HepG2 (cell line): ENCODE data around the gene TAB3. TPM values are rescaled to one million over a fixed set of nuclear protein-coding genes. Genes with fewer than 3 reads are reported as not detected.
A peak's percentile ranks its signal among the peaks of the same experiment; 100 is the strongest.

Source experiments
- ATAC-seq: fragments of 200-7000 bp; cut with Tn5 transposase; 3 replicates; pipeline ENCODE4 v1.9.1; 2020; ENCODE audit warnings: mild to moderate bottlenecking, moderate library complexity
- BruUV-seq: library from RNA; stranded (reverse); fragments of 400-500 nt; replicated peaks from 2 replicates; lab custom pipeline; 2021; lab: Mats Ljungman, UMichigan
- CTCF ChIA-PET: fragments of 300-600 bp; formaldehyde crosslinking; extraction: SDS; loops from one replicate; lab custom pipeline; 2021; ENCODE audit warnings: low total read pairs, inconsistent platforms, low intra/inter-chr PET ratio; lab: Yijun Ruan, JAX
- POLR2A ChIA-PET: fragments of 350-600 bp; sonication (Branson Sonifier 250); formaldehyde crosslinking; loops from one replicate; lab custom pipeline; 2020; ENCODE audit warnings: antibody characterized with exemption, inconsistent platforms; lab: Yijun Ruan, JAX
- DNase-seq: peaks from one replicate; pipeline ENCODE4 v3.0.0-alpha.2; 2015; ENCODE audit warnings: low spot score
- FAIRE-seq: peaks from 3 replicates; lab custom pipeline; 2011; peaks lifted over from hg19 to GRCh38; lab: Jason Lieb, UNC
- H2AFZ ChIP-seq: one replicate; pipeline ENCODE4 v1.6.1; 2011; ENCODE audit warnings: low read length, inconsistent platforms
- H3K27ac ChIP-seq: fragments of 300-600 bp; 3 replicates; pipeline ENCODE4 v1.8.0; 2011; ENCODE audit warnings: mixed run types, mild to moderate bottlenecking, mixed read lengths, low read length, inconsistent platforms; ENCODE audit not compliant: insufficient read depth; ENCODE audit errors: extremely low read length
- H3K27me3 ChIP-seq, 2 experiments: fragments of 200-600 bp in 1 of 2; 2 replicates in 1 of 2; 3 replicates in 1 of 2; pipeline versions ENCODE4 v1.6.0 to v1.8.0; 2011; ENCODE audit warnings: low read length in 2 of 2, mild to moderate bottlenecking in 2 of 2, moderate library complexity in 2 of 2, inconsistent platforms in 1 of 2; ENCODE audit not compliant: insufficient read depth in 2 of 2, control insufficient read depth in 1 of 2
- H3K36me3 ChIP-seq, 2 experiments: fragments of 200-600 bp in 1 of 2; replicated peaks in 1 of 2; 2 replicates in 1 of 2; 3 replicates in 1 of 2; pipeline versions ENCODE4 v1.5.1 to v1.8.0; 2011; ENCODE audit warnings: low read length in 2 of 2, inconsistent platforms in 1 of 2; ENCODE audit not compliant: insufficient read depth in 2 of 2, control insufficient read depth in 1 of 2
- H3K4me1 ChIP-seq: 2 replicates; pipeline ENCODE4 v1.5.1; 2012; ENCODE audit warnings: low read length, inconsistent platforms; ENCODE audit not compliant: insufficient read depth
- H3K4me2 ChIP-seq: 2 replicates; pipeline ENCODE4 v1.6.0; 2011; ENCODE audit warnings: low read depth, low read length, inconsistent platforms
- H3K4me3 ChIP-seq, 3 experiments: fragments of 200-600 bp in 1 of 3; sonication (generic), shearing (Covaris generic) in 1 of 3; replicated peaks in 1 of 3; 2 replicates each; pipeline ENCODE4 v1.5.1; 2011 to 2016; ENCODE audit warnings: low read length in 3 of 3, inconsistent platforms in 2 of 3, low read depth in 2 of 3, mild to moderate bottlenecking in 2 of 3, control low read depth in 1 of 3, mixed read lengths in 1 of 3; ENCODE audit not compliant: insufficient read depth in 1 of 3
- H3K79me2 ChIP-seq: one replicate; pipeline ENCODE4 v1.6.1; 2011; ENCODE audit warnings: low read length, inconsistent platforms; ENCODE audit not compliant: insufficient read depth
- H3K9ac ChIP-seq: 2 replicates; pipeline ENCODE4 v1.6.0; 2011; ENCODE audit warnings: mild to moderate bottlenecking, low read depth, low read length, inconsistent platforms; ENCODE audit not compliant: insufficient read depth
- H3K9me3 ChIP-seq: 2 replicates; pipeline ENCODE4 v1.5.1; 2012; ENCODE audit warnings: mild to moderate bottlenecking, low read length
- H4K20me1 ChIP-seq: 2 replicates; pipeline ENCODE4 v1.6.0; 2011; ENCODE audit warnings: inconsistent platforms, mild to moderate bottlenecking, low read length, moderate library complexity; ENCODE audit not compliant: insufficient read depth
- ATF7 ChIP-seq, 2 experiments: fragments of 450-650 bp in 1 of 2; sonication (generic) in 1 of 2; formaldehyde crosslinking in 1 of 2; IDR thresholded peaks; 2 replicates each; pipeline versions ENCODE4 v1.4.0 to v1.6.1; 2016 to 2020; ENCODE audit warnings: antibody characterized with exemption in 1 of 2, mild to moderate bottlenecking in 1 of 2, missing genetic modification reagents in 1 of 2
- CCAR2 ChIP-seq: fragments of 200-400 bp; formaldehyde crosslinking; optimal IDR thresholded peaks from 2 replicates; pipeline ENCODE3; 2018; ENCODE audit warnings: low read depth, mild to moderate bottlenecking, low read length, moderate library complexity
- HOXD1 ChIP-seq: sonication (generic); formaldehyde crosslinking; IDR thresholded peaks from 2 replicates; pipeline ENCODE4 v1.5.0; 2020; ENCODE audit warnings: missing genetic modification reagents
- IRX3 ChIP-seq: sonication (generic); formaldehyde crosslinking; IDR thresholded peaks from 2 replicates; pipeline ENCODE4 v1.8.1; 2023; ENCODE audit warnings: mild to moderate bottlenecking, low read depth, missing genetic modification reagents, borderline replicate concordance
- KLF16 ChIP-seq, 2 experiments: sonication (generic) in 1 of 2; formaldehyde crosslinking in 1 of 2; IDR thresholded peaks; 2 replicates each; pipeline versions ENCODE4 v1.6.1 to v1.8.0; 2016 to 2023; ENCODE audit warnings: missing genetic modification reagents in 2 of 2, missing compliant biosample characterization in 1 of 2
- MAFF ChIP-seq: IDR thresholded peaks from 2 replicates; pipeline ENCODE4 v1.6.1; 2011; ENCODE audit warnings: low read depth, low read length, improper control_type of control experiment
- MAFK ChIP-seq, 2 experiments: IDR thresholded peaks in 1 of 2; conservative IDR thresholded peaks in 1 of 2; 2 replicates each; pipeline ENCODE4 v1.6.1; 2011; ENCODE audit warnings: improper control_type of control experiment in 2 of 2, low read length in 2 of 2
- MTF2 ChIP-seq: sonication (generic); formaldehyde crosslinking; IDR thresholded peaks from 2 replicates; pipeline ENCODE4 v1.5.0; 2020; ENCODE audit warnings: missing genetic modification reagents, borderline replicate concordance
- NBN ChIP-seq: fragments of 450-650 bp; conservative IDR thresholded peaks from 2 replicates; pipeline ENCODE4 v1.6.1; 2017
- NKX3-1 ChIP-seq: sonication (generic); formaldehyde crosslinking; IDR thresholded peaks from 2 replicates; pipeline ENCODE4 v1.5.0; 2020; ENCODE audit warnings: missing genetic modification reagents
- NR2F1 ChIP-seq, 2 experiments: fragments of 450-650 bp in 1 of 2; formaldehyde crosslinking in 1 of 2; IDR thresholded peaks; 2 replicates each; pipeline versions ENCODE4 v1.5.0 to v1.6.1; 2016 to 2020; ENCODE audit warnings: mild to moderate bottlenecking in 1 of 2, missing compliant biosample characterization in 1 of 2, missing genetic modification reagents in 1 of 2, moderate library complexity in 1 of 2
- ZBTB38 ChIP-seq: sonication (generic); formaldehyde crosslinking; IDR thresholded peaks from 2 replicates; pipeline ENCODE4 v1.5.1; 2020; ENCODE audit warnings: mild to moderate bottlenecking, missing genetic modification reagents
- ZFY ChIP-seq: sonication (generic); formaldehyde crosslinking; IDR thresholded peaks from 2 replicates; pipeline ENCODE4 v1.4.0; 2020; ENCODE audit warnings: missing genetic modification reagents
- ZNF101 ChIP-seq: sonication (generic); formaldehyde crosslinking; IDR thresholded peaks from 2 replicates; pipeline ENCODE4 v1.4.0; 2020; ENCODE audit warnings: mild to moderate bottlenecking, low read depth, missing genetic modification reagents, borderline replicate concordance
- ZNF468 ChIP-seq: sonication (generic); formaldehyde crosslinking; IDR thresholded peaks from 2 replicates; pipeline ENCODE4 v1.8.0; 2022; ENCODE audit warnings: mild to moderate bottlenecking, moderate library complexity, missing genetic modification reagents
- ZNF530 ChIP-seq: sonication (generic); formaldehyde crosslinking; IDR thresholded peaks from 2 replicates; pipeline ENCODE4 v1.5.0; 2020; ENCODE audit warnings: low read depth, mild to moderate bottlenecking, missing genetic modification reagents
- ZNF615 ChIP-seq: sonication (generic); formaldehyde crosslinking; IDR thresholded peaks from 2 replicates; pipeline ENCODE4 v1.5.0; 2020; ENCODE audit warnings: mild to moderate bottlenecking, missing genetic modification reagents, borderline replicate concordance
- ZNF670 ChIP-seq: sonication (generic); formaldehyde crosslinking; IDR thresholded peaks from 2 replicates; pipeline ENCODE4 v1.8.0; 2022; ENCODE audit warnings: mild to moderate bottlenecking, missing genetic modification reagents, borderline replicate concordance
- ZNF788 ChIP-seq: sonication (generic); formaldehyde crosslinking; IDR thresholded peaks from 2 replicates; pipeline ENCODE4 v1.5.0; 2020; ENCODE audit warnings: mild to moderate bottlenecking, missing genetic modification reagents, borderline replicate concordance
- ZSCAN31 ChIP-seq: sonication (generic); formaldehyde crosslinking; IDR thresholded peaks from 2 replicates; pipeline ENCODE4 v1.5.0; 2020; ENCODE audit warnings: low read depth, mild to moderate bottlenecking, missing genetic modification reagents
- WGBS: methylation state at CpG from one replicate; pipeline ENCODE4 v1.1.6; 2017; ENCODE audit warnings: low lambda C conversion rate; 5-methylcytosine and 5-hydroxymethylcytosine counted together
- in situ Hi-C: cut with HindIII; loops from 2 replicates; pipeline ENCODE4 v1.10.0; 2017; ENCODE audit warnings: low pct_unique_long_range_greater_than_20kb; ENCODE audit not compliant: extremely low pct_ligation_motif_present
- intact Hi-C: fragments of 100-400 bp; cut with micrococcal nuclease; formaldehyde crosslinking; loops from one replicate; pipeline ENCODE4 v1.10.0; 2022; ENCODE audit not compliant: unreplicated experiment
- polyA plus RNA-seq, 8 experiments: library from polyadenylated mRNA; depleted of rRNA in 3 of 8; stranded (reverse) in 7 of 8; unstranded in 1 of 8; fragments of >200 nt; fragmentation: Illumina TruSeq in 4 of 8; extraction: Trizol in 4 of 8; gene quantifications; 2 replicates each; pipeline versions ENCODE4 v1.2.1 to v1.2.3, GENCODE V29; 2011 to 2016; ENCODE audit warnings: low read depth in 4 of 8, missing spikeins in 1 of 8, mixed read lengths in 1 of 8; ENCODE audit not compliant: insufficient read depth in 1 of 8
- total RNA-seq, 5 experiments: library from RNA; depleted of rRNA; stranded (reverse); fragments of >200 nt; fragmentation: Illumina TruSeq; extraction: Trizol; gene quantifications; 2 replicates each; pipeline ENCODE4 v1.2.3, GENCODE V29; 2016; ENCODE audit warnings: low read depth in 1 of 5
- TF ChIP-seq, protein P1 (sequence below): sonication (generic); formaldehyde crosslinking; IDR thresholded peaks from 2 replicates; pipeline ENCODE4 v1.5.0; 2020; ENCODE audit warnings: mild to moderate bottlenecking, missing genetic modification reagents, moderate library complexity

The TAB3 gene
- total and polyA plus RNA-seq, 2 of the 13 experiments (the other 11 are each of a cell fraction or from before 2014, with no cell fraction given) = 27.2 to 59.8 TPM

DNA sequence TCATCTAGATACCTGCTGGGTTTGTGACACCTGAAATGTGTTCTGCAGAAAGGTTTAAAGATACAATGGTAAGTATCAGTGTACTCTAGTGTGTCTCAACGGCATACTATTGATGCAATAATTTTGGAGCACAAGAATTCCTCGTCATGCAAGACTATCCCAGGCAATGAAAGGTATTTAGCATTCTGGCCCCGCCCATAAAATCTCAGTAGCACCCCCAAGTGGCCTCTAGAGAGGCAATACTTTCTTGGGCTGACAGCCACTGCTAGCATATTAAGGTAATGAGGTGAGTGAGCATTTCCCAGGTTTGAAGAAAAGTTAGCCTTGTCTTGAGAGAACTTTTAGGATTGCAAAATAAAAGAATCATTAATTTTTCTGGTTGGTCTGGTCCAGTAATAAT lies 24.0 kb downstream of the TAB3 start:
- no peak overlapping the region for H3K9ac ChIP-seq
- POLR2A ChIA-PET = no interaction called here

DNA sequence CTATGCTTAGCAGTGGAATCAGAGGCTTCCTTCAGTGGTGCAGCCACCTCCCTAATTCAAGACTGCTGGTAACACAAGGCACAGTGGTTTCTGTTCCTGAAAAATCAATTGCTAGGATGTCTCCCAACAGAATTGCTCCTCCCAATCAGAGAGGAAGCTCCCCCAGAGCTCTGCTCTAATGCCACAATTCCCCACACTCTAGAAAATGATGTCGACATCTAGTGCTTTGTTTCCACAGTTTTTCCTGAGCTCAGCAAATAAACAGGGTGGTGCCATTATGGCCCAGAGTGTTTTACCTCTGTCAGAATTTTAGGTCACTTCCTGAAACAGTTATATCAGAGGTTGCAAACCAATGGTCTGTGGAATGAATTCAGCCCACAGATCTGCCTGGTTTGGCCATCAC lies 24.7 kb downstream of the TAB3 start:
- Histone ChIP-seq H3K9me3 (no peaks in the 10 kb centered on the region), H2AFZ (no peak overlapping the region), H3K4me3 (no peak overlapping the region), H3K27me3 (no peaks in the 10 kb centered on the region), H3K36me3 (peaks cover 4 to 28% of the 10 kb centered on the region in 2 experiments; a peak in 3 of 5 replicates), H3K79me2 (peaks cover 3% of the 10 kb centered on the region), H4K20me1 (no peaks in the 10 kb centered on the region), H3K4me2 (no peak overlapping the region), H3K9ac (no peak overlapping the region), H3K27ac (no peak overlapping the region), H3K4me1 (peaks cover 33% of the 10 kb centered on the region)
- POLR2A ChIA-PET = no interaction called here
- WGBS = 88% methylated on average over 1 of the region's 1 CpG
- CTCF ChIA-PET = no interaction called here
- ATAC-seq (no peak), FAIRE-seq (no peak), DNase-seq (peak; percentile 2)
- intact Hi-C loops (no loop called here), in situ Hi-C loops (no loop called here)
- no TSS peak for BruUV-seq
- no peak for TF ChIP-seq HOXD1 (CRISPR knock-in tag)
- no peak for TF ChIP-seq MTF2
- TF ChIP-seq ZSCAN31 (CRISPR knock-in tag) = no peak
- TF ChIP-seq MAFF = peak; percentile 59
- TF ChIP-seq KLF16 (CRISPR knock-in tag; IDR thresholded peaks at IDR 0.05) = no peak
- no peak for TF ChIP-seq IRX3 (CRISPR knock-in tag)
- no peak for TF ChIP-seq ZNF468 (CRISPR knock-in tag)
- no peak for TF ChIP-seq ZNF101
- TF ChIP-seq ATF7 (IDR thresholded peaks at IDR 0.05) = no peak
- TF ChIP-seq ATF7 (CRISPR knock-in tag; IDR thresholded peaks at IDR 0.05) = no peak
- TF ChIP-seq CCAR2 = no peak
- no peak for TF ChIP-seq ZFY (CRISPR knock-in tag)
- TF ChIP-seq ZNF788 (CRISPR knock-in tag) = no peak
- TF ChIP-seq MAFK (conservative IDR thresholded peaks at IDR 0.05 in 1 of 2, IDR thresholded peaks at IDR 0.05 in 1 of 2; ENCODE audit: low read length in 2 of 2) = peak; percentile 34 to 78; a peak in 3 of 4 replicates
- TF ChIP-seq NBN = no peak

More for the DNA sequence above, 24.0 kb downstream of the TAB3 start:
- Histone ChIP-seq H4K20me1 (no peaks in the 10 kb centered on the region), H3K27ac (peak overlapping the region; percentile 27), H3K9me3 (no peaks in the 10 kb centered on the region), H3K4me3 (no peak overlapping the region), H3K79me2 (peaks cover 8% of the 10 kb centered on the region), H3K4me2 (no peak overlapping the region), H3K27me3 (no peaks in the 10 kb centered on the region), H3K36me3 (peaks cover 4 to 25% of the 10 kb centered on the region in 2 experiments; a peak in 3 of 5 replicates), H3K4me1 (peaks cover 33% of the 10 kb centered on the region), H2AFZ (no peak overlapping the region)
- TF ChIP-seq NR2F1 (CRISPR knock-in tag; IDR thresholded peaks at IDR 0.05) (no peak), ZNF615 (no peak), ZBTB38 (CRISPR knock-in tag) (no peak), ZNF670 (CRISPR knock-in tag) (no peak), NKX3-1 (no peak), ZNF530 (CRISPR knock-in tag) (no peak)
- TF ChIP-seq, protein P1, sequence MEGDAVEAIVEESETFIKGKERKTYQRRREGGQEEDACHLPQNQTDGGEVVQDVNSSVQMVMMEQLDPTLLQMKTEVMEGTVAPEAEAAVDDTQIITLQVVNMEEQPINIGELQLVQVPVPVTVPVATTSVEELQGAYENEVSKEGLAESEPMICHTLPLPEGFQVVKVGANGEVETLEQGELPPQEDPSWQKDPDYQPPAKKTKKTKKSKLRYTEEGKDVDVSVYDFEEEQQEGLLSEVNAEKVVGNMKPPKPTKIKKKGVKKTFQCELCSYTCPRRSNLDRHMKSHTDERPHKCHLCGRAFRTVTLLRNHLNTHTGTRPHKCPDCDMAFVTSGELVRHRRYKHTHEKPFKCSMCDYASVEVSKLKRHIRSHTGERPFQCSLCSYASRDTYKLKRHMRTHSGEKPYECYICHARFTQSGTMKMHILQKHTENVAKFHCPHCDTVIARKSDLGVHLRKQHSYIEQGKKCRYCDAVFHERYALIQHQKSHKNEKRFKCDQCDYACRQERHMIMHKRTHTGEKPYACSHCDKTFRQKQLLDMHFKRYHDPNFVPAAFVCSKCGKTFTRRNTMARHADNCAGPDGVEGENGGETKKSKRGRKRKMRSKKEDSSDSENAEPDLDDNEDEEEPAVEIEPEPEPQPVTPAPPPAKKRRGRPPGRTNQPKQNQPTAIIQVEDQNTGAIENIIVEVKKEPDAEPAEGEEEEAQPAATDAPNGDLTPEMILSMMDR (CRISPR knock-in tag) = peak; percentile 23; the same call in 1 of the 2 replicates
- intact Hi-C loops (no loop called here), in situ Hi-C loops (no loop called here)
- peak; percentile 21 for DNase-seq
- no peak for FAIRE-seq
- CTCF ChIA-PET = no interaction called here
- no TSS peak for BruUV-seq
- 86% methylated on average over 3 of the region's 3 CpGs for WGBS
- ATAC-seq = no peak; the same call in 2 of the 3 replicates
